DMS 273 (cell line): ENCODE data around the gene HIRA.
"Not testable (repeated sequence)": the region's sequence is repeated elsewhere in the genome, so short reads cannot be mapped to it uniquely, and the experiment has no call there.

ENCODE experiments used
- DNase-seq: peaks from one replicate; lab custom pipeline; 2025; ENCODE audit not compliant: unreplicated experiment; lab: John Stamatoyannopoulos, UW

The HIRA gene

DNA sequence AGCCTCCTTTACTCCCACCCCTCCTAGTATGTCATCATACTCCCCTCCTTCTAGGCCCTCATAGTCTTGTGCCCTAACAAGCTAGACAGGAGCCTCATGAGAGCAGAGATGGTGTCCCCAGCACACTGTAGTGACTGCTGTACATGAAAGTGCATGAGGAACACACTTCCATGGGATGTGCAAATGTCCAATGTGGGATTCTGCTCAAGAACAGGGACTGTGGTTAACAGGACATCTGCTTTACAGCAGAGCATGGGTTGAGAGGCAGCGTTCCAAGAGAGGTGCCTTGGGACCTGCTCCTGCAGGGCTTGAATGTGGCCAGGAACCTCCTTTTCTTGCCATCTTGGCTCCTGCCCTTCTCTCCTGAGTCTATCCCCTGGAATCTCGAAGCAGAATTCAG is 45.3 kb downstream of the HIRA start:
- no peak for DNase-seq

DNA sequence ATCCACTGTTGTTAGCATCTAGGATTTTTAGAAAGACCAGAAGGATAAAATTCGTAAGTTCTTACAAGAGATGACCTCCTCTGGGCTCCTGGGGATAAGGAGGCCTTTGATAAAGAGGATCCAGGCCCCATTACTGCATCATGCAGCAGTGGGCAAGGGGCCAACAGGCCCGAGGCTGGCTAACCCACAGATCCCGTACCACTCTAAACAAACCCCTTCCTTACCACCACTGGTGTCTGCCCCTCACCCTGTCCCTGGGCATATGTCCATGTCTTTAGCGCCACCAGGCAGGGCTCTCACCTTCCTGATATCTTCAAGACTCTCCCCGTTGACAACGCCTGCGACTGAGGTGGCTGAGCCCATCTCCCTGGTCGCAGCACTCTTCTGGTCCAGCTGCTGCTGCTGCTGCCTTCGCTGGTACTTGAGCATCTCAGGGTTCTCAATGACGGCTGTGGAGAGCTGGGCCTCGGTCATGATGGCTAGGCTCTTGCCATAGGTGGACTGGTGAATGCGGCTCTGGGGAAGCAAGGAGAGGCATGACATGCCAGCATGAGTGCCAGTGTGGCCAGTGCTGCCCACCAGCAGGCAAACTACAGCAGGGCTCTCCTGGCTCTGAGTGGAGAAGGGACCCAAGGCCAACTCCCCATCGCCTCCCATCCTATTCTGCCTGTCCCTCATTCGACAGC is 46.2 kb downstream of the HIRA start:
- DNase-seq: no peak

DNA sequence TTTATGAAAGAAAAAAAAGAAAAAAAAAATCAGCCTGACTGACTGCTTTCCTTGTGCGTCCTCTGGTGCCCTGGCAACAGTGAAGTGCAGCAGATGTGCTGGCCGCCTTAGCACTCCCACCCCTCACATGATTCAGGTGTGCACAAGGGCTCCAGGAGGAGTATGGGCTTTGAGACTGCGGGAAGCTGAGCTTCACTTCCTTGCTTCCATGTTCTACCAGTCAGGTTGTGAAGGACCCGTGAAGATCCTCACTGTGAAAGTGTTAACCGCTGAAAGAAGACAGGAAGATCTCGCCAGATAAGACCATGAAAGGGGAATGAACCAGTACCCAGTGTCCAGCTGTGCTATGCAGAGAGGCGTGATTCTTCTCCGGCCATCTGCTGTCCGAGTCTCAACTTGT is 48.2 kb downstream of the HIRA start:
- DNase-seq: no peak

DNA sequence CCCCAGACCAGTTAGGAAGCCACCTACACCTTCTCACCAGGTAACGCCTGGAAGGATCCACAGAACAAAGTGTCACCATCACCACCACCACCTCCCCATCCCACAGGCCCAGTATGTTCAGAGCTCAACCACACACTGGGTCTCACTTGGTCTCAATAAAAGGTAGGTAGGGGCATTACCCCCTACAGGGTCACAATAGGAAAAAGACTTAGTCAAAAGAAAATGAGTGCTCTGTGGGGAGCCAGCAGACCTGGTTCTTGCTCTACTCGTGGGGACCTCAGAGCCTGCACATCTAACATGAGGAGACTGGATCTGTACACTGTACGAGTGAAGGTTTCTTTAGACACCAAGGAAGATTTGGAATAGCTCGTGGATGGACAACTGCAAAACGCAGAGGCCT is 49.3 kb downstream of the HIRA start:
- DNase-seq: no peak

DNA sequence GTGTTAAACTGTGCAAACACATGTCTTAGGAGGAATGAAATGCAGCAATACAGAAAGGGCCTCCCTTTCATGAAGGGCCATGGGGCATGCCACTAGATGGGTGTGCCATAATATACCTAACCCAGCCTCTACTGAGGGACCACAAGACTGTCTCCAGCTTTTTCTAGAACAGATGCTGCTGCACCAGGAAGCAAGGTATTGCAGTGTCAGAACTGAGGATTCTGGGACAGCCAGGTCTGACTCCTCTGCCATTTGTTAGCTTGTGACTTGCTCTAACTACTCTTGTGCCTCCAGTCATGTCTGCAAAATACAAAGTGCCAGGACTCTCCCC is 53.2 kb downstream of the HIRA start:
- no peak for DNase-seq

DNA sequence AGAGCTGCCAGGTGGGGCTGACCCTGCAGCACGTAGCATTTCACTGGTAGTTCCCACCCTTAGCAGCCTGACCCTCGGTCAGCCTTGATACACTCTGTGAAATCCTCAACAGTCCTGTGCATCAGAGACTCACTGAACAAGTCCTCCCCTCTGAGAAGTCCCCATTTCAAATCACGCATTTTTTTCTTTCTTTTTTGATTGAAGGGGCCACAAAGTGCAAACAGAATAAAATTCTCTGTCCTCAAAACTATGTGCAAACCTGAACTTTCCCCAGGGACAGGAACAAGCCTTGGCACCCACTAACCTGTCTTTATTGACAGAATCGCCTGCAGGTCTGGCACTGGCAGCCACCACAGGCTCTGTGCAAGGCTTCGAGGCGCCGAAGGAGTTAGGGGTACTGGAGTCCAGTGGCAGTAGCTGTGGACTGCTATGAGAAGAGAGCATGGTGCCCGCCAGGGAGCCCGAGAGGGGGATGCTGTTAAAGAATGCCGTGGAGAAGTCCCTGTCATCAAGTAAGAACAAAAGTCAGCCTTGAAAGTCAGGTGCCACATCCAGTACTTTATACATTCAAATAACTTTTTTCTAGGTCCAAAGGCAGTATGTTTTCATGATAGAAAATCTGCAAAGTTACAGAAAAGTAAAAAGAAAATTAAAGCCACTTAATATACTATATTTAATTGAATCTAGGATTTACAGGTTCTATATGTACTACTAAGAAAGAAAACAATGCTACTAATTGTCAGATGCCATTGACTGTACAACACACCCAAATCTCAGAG is 53.8 kb downstream of the HIRA start:
- DNase-seq: no peak

DNA sequence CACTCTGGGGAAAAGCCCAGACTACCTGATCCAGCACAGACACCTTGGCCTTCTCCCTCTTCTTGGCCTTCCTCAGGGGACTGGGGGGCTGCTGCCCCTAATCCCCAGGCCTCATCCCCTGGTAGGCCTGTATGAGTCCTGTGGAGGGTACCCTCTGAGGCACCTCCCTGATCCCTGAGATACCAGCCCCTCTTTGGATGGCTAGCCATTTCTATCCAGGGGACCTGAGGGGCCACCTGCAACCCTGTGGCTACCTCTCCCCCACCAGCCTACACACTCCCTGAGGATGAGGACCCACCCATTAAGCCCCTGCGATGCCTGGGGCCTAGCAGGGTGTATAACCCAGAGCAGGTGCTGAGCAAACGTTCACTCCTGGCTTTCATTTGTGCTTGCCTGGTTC is 54.6 kb downstream of the HIRA start:
- DNase-seq: no peak

DNA sequence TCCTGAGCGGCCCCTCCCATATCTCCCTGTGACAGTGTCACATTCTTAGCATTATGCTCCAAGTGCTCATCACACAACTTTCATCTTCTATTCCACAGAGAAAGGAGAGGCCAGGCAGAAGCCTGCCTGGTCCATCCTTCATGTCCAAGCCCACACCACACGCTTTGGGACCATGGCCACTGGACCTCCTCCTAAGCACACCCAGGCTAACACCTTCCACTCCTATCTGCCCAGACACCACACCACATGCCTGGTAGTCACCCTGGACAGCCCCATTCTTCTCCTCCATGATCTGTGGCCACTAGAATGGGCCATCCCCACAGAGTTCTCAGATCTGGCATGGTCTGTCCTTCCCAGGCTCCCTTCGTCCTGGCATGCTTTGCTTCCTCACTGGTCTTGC is 55.3 kb downstream of the HIRA start:
- no peak for DNase-seq

DNA sequence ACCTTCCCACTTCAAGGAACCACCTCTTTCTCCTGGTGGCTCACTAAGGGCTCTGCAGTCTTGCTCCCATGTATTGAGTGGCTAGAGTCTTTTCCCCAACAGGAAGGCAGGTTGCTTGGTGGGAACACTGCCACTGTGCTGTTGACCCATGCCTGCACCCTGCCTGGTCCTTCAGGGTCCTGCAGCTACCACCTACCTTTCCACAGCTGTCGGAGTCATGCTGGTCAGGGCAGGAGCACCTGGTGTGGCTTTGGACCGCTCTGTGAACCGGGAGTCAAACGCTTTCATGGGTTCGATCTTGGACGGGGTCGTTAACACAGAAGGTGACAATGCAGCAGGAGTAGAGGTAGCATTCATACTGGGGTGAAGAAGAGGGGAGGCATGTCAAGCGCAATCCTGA is 56.1 kb downstream of the HIRA start:
- DNase-seq: no peak

DNA sequence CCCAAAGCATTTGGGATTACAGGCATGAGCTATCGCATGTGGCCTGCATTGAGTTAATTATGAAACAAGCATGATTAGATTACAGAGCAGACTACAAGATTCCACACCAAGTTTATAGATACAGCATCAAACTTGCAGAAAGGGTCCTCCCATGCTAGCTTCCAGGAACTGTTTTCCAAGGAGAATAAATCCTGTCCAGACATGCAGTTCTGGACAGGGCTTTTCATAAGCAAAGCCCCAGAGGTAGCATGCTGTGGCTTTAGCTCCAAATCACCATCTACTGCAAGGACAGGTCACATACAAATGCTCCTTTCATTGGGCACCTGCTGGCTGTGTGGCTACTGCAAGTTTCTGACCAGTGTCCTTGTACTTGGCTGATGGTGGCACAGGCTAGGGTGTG is 57.1 kb downstream of the HIRA start:
- no peak for DNase-seq

DNA sequence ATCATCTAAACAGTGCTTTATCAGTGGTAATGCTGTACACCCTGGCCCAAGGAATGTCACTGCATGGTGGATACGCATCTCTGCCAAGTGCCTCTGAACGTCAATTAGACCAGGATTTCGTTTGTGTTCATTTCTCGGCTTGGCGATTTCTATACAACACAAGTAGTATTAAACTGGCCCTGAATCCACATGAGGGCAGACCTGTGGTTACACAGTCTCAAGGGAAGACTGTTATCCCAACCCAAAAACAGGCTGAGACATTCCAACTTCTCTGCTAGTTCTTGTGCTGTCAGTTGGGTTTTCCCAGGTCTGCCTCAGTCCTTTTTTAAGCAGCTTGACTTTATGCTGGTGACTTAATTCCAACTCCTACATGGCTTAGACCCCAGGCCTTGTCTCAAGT is 58.1 kb downstream of the HIRA start:
- DNase-seq: no peak

DNA sequence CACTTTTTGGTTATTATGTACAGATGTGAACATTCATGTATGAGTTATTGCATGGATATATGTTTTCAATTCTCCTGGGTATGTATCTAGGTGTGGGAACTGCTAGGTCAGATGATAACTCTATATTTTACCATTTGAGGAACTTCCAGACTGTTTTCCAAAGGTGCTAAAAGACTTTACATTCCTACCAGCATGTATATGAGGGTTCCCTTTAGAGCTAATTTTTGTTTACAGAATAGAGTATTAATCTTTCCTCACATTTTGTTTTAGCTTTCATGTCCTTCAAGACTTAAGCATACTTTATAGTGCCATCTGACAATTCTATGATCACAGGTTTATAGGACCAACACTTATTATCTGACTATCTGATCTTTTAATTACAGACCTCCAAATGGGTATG is 59.6 kb downstream of the HIRA start:
- DNase-seq: no peak

DNA sequence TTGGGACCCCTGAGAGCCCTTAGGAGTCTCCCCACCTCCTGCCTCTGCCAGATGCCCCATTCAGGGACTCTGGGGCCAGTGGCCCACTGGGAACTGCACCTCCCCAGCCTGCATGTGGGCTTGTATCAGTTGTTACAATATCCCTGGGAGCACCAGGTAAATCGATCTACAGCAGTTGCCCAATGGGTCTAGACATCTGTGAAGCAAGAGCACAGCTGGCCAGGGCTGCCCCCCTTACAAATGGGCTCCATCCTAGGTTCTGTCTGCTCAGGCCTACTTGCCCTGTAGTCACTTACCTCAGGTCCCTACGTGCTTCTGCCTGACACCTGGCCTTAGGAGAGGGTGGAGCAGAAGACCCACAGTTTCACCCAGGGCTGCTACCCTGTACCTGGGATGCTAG is 62.7 kb downstream of the HIRA start:
- no peak for DNase-seq

DNA sequence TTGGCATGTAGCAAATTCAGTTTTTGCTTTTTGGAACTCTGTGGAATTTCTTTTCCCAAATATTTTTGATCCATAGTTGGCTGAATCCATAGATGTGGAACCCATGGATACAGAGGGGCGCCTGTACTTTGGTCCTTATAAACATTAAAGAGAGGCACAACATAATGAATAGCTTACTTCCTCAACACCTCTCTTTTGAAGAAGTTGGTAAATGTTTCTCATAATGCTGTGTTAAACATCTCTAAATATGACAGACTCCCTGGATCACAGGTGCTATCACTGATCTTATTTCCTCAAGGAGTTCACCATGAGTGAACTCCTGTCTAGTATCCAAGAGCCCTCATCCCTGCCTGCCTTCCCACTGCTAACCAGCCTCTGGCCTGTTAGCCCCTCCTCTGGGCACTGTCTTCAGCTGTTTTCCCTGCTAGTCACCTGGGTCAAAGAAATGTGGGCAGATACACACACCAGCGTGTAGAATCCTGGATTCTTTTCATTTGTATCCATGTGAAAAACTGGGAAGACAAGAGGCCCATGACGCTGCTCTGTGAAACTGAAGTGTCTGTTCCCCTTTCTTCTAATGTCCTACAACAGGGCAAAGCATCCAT is 63.7 kb downstream of the HIRA start:
- no peak for DNase-seq

DNA sequence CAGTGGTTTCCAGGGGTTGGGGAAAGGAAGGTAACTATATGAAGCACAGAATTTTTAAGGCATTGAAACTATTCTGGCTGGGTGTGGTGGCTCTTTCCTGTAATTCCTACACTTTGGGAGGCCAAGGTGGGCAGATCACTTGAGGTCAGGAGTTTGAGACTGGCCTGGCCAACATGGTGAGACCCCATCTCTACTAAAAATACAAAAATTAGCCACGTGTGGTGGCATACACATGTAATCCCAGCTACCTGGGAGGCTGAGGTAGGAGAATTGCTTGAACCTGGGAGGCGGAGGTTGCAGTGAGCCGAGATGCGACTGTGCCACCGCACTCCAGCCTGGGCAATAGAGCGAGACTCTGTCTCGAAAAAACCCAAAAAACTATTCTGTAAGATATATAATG is 68.0 kb downstream of the HIRA start:
- DNase-seq: not testable (repeated sequence)

DNA sequence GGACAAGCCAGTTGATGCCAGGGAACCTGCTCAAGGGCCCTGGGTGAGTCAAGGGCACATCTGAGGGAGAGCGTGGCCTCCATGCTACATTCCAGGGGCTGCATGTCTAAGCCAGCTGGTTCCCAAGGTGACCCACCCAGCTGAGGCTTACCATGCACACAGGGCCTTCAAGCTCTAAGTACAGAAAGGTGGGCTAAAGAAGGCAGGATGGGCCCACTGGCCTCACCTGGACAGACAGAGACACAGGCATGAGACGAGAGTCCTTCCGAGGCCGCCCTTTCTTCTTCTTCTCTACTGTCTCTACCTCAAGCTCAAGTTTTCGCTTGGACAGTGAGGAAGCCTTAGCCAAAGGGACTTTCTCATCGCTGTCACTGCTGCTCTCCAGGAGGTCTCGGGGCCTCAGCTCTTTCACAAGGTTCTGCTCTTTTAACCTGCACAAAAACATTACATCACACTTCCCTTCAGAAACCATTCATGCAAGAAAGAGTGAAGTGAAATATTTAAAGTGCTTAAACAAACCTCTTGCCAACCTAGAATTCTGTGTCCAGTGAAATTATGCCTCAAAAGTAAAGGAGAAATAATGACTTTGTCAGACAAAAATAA is 69.9 kb downstream of the HIRA start:
- no peak for DNase-seq

DNA sequence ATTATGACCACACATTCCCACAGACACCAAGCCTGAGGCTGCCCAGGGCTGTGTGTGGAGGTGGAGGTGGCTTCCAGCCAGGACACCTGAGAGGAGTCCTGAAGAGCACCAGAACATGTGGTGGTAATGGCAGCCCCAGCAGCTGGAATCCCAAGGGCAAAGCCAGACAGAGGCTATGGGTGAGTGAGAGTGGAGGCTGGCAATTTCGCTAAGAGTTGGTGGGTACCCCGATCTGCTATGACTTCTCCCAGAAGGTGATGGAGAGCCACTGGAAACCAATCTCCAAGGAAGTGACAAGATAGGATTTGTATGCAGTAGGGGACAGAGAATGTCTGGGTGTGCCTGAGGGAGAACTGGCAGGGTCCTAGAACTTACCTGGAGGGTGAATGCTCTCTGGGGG is 70.7 kb downstream of the HIRA start:
- no peak for DNase-seq

DNA sequence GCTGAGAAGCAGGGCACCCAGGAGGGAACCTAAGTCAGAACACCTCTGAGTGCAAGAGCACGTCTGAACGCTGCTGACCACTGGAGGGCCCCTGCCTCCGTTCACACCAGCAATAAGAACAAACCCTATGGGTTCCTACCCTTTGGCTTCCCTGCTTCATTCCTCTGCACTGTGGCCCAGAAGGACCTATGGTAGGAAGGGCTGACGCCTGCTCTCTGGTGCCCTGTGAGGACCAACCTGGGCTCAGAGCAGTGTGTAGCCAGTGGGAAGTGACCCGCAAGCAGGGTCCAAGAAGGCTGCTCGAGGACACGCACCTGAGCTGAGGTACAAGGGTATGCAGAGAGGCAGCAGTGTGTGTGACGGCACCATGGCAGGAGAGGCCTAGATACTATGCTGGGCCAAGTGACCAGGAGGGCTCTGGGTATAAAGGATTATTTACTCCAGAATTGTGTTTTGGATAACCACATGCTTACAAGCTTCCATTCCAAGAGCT is 71.2 kb downstream of the HIRA start:
- no peak for DNase-seq

DNA sequence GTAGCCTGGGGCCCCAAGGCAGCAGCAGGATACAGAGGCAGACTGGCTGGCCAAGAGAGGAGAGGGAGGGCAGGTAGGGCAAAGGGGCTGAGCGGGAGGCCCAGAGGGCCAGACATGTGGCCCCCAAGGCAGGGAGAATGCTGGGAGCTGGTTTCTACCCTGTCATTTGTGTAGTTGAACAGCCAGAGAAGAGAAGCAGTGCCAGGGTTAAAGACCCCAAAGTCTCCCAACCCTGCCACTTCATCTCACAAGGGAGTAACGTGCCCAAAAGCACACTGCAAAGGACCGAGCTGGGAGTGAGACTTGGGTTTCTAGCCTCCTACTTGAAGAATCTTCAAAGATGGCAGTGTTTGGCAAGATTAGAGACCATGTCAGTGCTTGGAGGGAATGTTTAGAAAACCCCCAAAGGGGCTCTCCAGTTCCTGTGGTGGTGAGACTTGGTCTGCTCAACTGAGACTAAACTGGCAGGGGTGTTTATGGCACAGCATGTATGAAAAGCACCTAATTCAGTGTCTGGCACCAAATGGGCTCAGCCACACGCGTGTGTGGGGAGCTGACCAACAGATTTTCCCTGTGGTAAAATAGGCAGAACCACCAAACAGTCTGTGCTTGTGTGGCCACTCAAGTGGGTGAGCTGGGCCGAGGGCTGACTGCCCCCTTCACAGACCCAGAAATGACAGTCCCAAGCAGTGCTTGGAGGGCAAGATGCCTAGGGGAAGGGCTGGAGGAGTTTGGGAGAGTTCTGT is 71.8 kb downstream of the HIRA start:
- DNase-seq: no peak

DNA sequence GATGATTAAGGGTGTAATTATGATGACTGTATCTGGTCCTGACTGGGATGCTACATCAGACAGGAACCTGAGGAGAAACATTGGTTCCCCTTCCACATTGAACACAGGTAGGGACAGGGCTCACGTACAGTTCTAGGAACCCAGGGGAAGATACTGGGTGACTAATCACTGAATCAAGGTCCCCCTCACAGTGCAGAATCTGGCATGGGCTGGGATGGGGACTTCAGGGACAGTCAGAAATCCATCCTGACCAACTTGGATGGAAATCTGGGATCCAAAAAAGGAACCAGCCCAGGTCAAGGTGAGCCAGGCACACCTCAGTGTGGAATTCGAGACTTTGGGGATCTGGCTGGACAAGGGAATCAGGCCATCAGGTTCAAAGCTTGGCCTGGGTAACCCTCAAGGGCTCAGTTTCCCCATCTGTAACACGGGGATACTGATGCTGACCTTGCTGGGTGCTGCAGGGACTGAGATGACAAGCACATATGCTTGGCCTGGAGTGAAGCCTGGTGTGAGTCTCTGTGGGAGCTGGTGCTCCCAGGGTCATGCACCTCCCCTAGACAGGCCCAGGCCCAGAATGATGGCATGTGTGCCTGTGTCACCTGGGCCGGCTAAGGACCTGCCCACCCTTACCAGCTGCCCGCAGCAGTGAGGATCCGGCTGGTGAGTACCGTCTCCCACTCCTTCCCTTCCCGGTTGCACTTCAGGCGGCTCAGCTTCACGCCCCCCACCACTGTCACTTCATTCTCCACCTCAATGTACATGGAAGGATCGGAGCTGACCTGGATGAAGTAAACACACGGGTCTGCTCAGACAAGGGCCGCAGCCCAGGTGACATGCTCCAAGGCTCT is 72.6 kb downstream of the HIRA start:
- DNase-seq: no peak
